Measurements from ENCODE around the gene IER3. TPM values are rescaled to one million over a fixed set of nuclear protein-coding genes. Genes with fewer than 3 reads are reported as not detected.

IER3 gene
- total RNA-seq, 1 donor from 2014 or later = 40.5 TPM

DNA sequence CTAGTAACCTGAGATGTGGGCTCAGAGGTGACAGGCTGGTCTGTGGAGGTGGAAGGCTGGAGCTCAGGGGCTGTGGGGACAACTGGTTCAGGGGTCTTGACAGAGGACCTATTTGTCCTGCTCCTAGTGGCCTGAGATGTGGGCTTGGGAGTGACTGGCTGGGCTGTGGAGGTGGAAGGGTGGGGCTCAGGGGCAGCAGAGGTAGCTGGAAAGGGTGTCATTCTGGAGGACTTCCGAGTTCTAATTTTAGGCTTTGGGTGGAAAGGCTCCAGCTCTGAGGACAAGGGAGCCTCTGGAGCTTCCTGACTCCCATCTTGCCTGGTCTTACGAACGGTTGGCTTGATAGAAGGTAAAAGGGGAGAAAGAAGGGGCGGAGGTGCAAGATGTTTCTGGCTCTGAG lies 38.7 kb downstream of the IER3 start:
- Histone ChIP-seq H3K27me3 (no peaks in the 10 kb centered on the region), H3K4me3 (no peak overlapping the region), H3K27ac (no peak overlapping the region), H3K36me3 (peaks cover 0 to 32% of the 10 kb centered on the region in 2 donors), H3K9me3 (no peaks in the 10 kb centered on the region), H3K4me1 (no peaks in the 10 kb centered on the region)
- intact Hi-C loops (cut with DNase I) = no loop called here
- no peak for DNase-seq (ENCODE audit: extremely low spot score in 2 of 2)
- TF ChIP-seq, protein P1, sequence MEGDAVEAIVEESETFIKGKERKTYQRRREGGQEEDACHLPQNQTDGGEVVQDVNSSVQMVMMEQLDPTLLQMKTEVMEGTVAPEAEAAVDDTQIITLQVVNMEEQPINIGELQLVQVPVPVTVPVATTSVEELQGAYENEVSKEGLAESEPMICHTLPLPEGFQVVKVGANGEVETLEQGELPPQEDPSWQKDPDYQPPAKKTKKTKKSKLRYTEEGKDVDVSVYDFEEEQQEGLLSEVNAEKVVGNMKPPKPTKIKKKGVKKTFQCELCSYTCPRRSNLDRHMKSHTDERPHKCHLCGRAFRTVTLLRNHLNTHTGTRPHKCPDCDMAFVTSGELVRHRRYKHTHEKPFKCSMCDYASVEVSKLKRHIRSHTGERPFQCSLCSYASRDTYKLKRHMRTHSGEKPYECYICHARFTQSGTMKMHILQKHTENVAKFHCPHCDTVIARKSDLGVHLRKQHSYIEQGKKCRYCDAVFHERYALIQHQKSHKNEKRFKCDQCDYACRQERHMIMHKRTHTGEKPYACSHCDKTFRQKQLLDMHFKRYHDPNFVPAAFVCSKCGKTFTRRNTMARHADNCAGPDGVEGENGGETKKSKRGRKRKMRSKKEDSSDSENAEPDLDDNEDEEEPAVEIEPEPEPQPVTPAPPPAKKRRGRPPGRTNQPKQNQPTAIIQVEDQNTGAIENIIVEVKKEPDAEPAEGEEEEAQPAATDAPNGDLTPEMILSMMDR (IDR thresholded peaks at IDR 0.05) = no peak
- no peak for TF ChIP-seq POLR2AphosphoS5 (IDR thresholded peaks at IDR 0.05; ENCODE audit: insufficient read depth in 1 of 2, low read depth in 1 of 2)
- no peak for TF ChIP-seq POLR2A (IDR thresholded peaks at IDR 0.05)

GRCh38 chr6:30703821-30704220 lies 40.5 kb downstream of the IER3 start:
- Histone ChIP-seq H3K4me1 (no peaks in the 10 kb centered on the region), H3K9me3 (no peaks in the 10 kb centered on the region), H3K36me3 (peaks cover 0 to 25% of the 10 kb centered on the region in 2 donors), H3K27me3 (no peaks in the 10 kb centered on the region), H3K27ac (no peak overlapping the region), H3K4me3 (no peak overlapping the region)
- intact Hi-C loops (cut with DNase I) = no loop called here
- TF ChIP-seq, protein P1 (IDR thresholded peaks at IDR 0.05) = no peak
- no peak for TF ChIP-seq POLR2A (IDR thresholded peaks at IDR 0.05)
- TF ChIP-seq POLR2AphosphoS5 (IDR thresholded peaks at IDR 0.05; ENCODE audit: insufficient read depth in 1 of 2, low read depth in 1 of 2) = no peak
- no peak for DNase-seq (ENCODE audit: extremely low spot score in 2 of 2)

GRCh38 chr6:30703011-30703410 lies 41.3 kb downstream of the IER3 start:
- Histone ChIP-seq H3K36me3 (peaks cover 0 to 23% of the 10 kb centered on the region in 2 donors), H3K4me3 (no peak overlapping the region), H3K27me3 (no peaks in the 10 kb centered on the region), H3K9me3 (no peaks in the 10 kb centered on the region), H3K27ac (no peak overlapping the region), H3K4me1 (no peaks in the 10 kb centered on the region)
- intact Hi-C loops (cut with DNase I) = no loop called here
- TF ChIP-seq POLR2AphosphoS5 (IDR thresholded peaks at IDR 0.05; ENCODE audit: insufficient read depth in 1 of 2, low read depth in 1 of 2) (no peak), POLR2A (IDR thresholded peaks at IDR 0.05) (no peak)
- TF ChIP-seq, protein P1 (IDR thresholded peaks at IDR 0.05) = no peak
- DNase-seq (ENCODE audit: extremely low spot score in 2 of 2) = no peak

DNA sequence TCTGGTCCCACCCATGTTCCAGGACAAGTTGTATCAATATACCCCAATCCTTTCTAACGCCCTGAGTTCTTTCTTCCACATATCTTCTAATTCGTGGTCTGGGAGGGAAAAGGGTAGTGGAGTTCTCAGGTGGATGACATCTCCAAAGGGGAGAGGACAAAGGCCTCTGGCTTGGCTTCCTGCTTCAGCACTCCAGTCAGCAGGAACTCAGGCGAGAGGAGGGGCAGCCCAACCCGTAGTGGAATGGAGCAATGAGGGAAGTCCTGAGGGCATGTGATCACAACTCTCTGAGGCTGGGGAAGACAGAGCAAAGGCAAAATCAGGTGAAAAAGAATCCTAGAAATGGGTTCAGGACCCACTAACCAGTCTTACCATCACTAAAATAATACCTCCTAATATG lies 44.0 kb downstream of the IER3 start:
- TF ChIP-seq POLR2AphosphoS5 (IDR thresholded peaks at IDR 0.05; ENCODE audit: insufficient read depth in 1 of 2, low read depth in 1 of 2) (no peak), POLR2A (IDR thresholded peaks at IDR 0.05) (no peak)
- TF ChIP-seq, protein P1 (IDR thresholded peaks at IDR 0.05) = no peak
- H3K4me1 ChIP-seq = no peaks in the 10 kb centered on the region
- no peaks in the 10 kb centered on the region for H3K9me3 ChIP-seq
- no peak for DNase-seq (ENCODE audit: extremely low spot score in 2 of 2)
- H3K27ac ChIP-seq = no peak overlapping the region
- intact Hi-C loops (cut with DNase I) = no loop called here
- H3K36me3 ChIP-seq = peaks cover 0 to 7% of the 10 kb centered on the region in 2 donors
- H3K4me3 ChIP-seq = no peak overlapping the region
- no peaks in the 10 kb centered on the region for H3K27me3 ChIP-seq

DNA sequence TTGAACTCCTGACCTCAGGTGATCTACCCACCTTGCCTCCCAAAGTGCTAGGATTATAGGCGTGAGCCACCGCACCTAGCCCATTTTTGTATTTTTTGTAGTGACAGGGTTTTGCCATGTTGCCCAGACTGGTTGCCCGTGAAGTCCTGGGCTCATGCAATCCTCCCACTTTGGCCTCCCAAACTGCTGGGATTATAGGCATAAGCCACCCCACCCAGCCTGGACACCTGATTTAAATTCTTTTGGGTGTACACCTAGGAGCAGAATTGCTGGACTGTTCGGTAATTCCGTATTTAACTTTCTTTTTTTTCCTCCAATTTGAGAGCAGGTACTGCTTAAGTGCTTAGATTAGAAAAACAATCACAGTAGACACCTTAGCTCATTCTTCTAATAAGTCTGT lies 47.9 kb downstream of the IER3 start:
- intact Hi-C loops (cut with DNase I) = no loop called here
- no peak for DNase-seq (ENCODE audit: extremely low spot score in 2 of 2)
- Histone ChIP-seq H3K27me3 (no peaks in the 10 kb centered on the region), H3K4me3 (no peak overlapping the region), H3K4me1 (no peaks in the 10 kb centered on the region), H3K36me3 (no peaks in the 10 kb centered on the region), H3K27ac (no peak overlapping the region), H3K9me3 (no peaks in the 10 kb centered on the region)
- TF ChIP-seq POLR2A (IDR thresholded peaks at IDR 0.05) (no peak), POLR2AphosphoS5 (IDR thresholded peaks at IDR 0.05; ENCODE audit: insufficient read depth in 1 of 2, low read depth in 1 of 2) (no peak)
- TF ChIP-seq, protein P1 (IDR thresholded peaks at IDR 0.05) = no peak

Small RNAs within 50 kb of the gene (small RNA-seq; reads per million reads assigned to genes)
- not detected for gene RF00019
- not detected for gene RN7SL353P

Other genes with a start within 250 kb of the IER3 start
- gene GNL1, start 188.1 kb downstream of the IER3 start, total RNA-seq = 24.1 TPM
- gene PRR3, start 187.3 kb downstream of the IER3 start, total RNA-seq = 5.9 TPM
- 29.5 TPM for gene ABCF1, start 173.1 kb downstream of the IER3 start, total RNA-seq
- 52.5 TPM for gene PPP1R10, start 127.3 kb downstream of the IER3 start, total RNA-seq
- 21.6 TPM for gene MRPS18B, start 126.7 kb downstream of the IER3 start, total RNA-seq
- 13.3 TPM for gene ATAT1, start 117.7 kb downstream of the IER3 start, total RNA-seq
- 15.7 TPM for gene C6orf136, start 97.4 kb downstream of the IER3 start, total RNA-seq
- 24.8 TPM for gene DHX16, start 71.5 kb downstream of the IER3 start, total RNA-seq
- gene PPP1R18, start 57.9 kb downstream of the IER3 start, total RNA-seq = 42.5 TPM
- 6.1 TPM for gene NRM, start 53.6 kb downstream of the IER3 start, total RNA-seq
- 12.3 TPM for gene MDC1, start 27.3 kb downstream of the IER3 start, total RNA-seq
- 293 TPM for gene TUBB, start 24.2 kb downstream of the IER3 start, total RNA-seq
- 165 TPM for gene FLOT1, start 1.9 kb downstream of the IER3 start, total RNA-seq
- 71.5 TPM for gene DDR1, start 140.0 kb upstream of the IER3 start, total RNA-seq
- 16.7 TPM for gene GTF2H4, start 163.7 kb upstream of the IER3 start, total RNA-seq
- gene VARS2, start 169.7 kb upstream of the IER3 start, total RNA-seq = 18.9 TPM
- gene SFTA2, start 187.6 kb upstream of the IER3 start, total RNA-seq = not detected
- gene MUCL3, start 196.4 kb upstream of the IER3 start, total RNA-seq = 0.49 TPM
- 207 TPM for gene MUC21, start 239.2 kb upstream of the IER3 start, total RNA-seq